Uterus (tissue), 2 donors: Measurements from ENCODE around the gene ZNF630.

Experiments used
- CTCF ChIP-seq, 4 experiments: fragments of 200-600 bp in 2 of 4; fragments of 450-650 bp in 2 of 4; sonication (generic) in 2 of 4; IDR thresholded peaks; one replicate each; pipeline ENCODE4 v1.5.1; 2016 to 2019; ENCODE audit warnings: antibody characterized with exemption in 4 of 4, mild to moderate bottlenecking in 2 of 4, moderate library complexity in 1 of 4
- POLR2A ChIP-seq, 2 donors: fragments of 450-650 bp; IDR thresholded peaks; one replicate each; pipeline ENCODE4 v1.6.1; 2016; ENCODE audit warnings: antibody characterized with exemption in 2 of 2, mild to moderate bottlenecking in 1 of 2, moderate library complexity in 1 of 2

GRCh38 chrX:48043056-48043455 lies 28.4 kb downstream of the ZNF630 start:
- TF ChIP-seq CTCF (IDR thresholded peaks at IDR 0.05) = no peak
- TF ChIP-seq POLR2A (IDR thresholded peaks at IDR 0.05) = no peak
